MM.1S (cell line): ENCODE data around the gene ADCY3.

ENCODE experiments used
- DNase-seq: peaks from one replicate; pipeline ENCODE4 v3.0.0-alpha.2; 2015
- H2AFZ ChIP-seq: fragments of 300-600 bp; sonication (generic); 2 replicates; pipeline ENCODE4 v1.6.0; 2016; ENCODE audit warnings: antibody characterized with exemption, low read length
- H3F3A ChIP-seq: fragments of 300-600 bp; sonication (generic); 2 replicates; pipeline ENCODE4 v1.6.1; 2016; ENCODE audit warnings: mild to moderate bottlenecking, antibody characterized with exemption, low read length, moderate library complexity, mixed read lengths; ENCODE audit not compliant: insufficient read depth
- H3K27ac ChIP-seq: fragments of 300-600 bp; sonication (generic); 2 replicates; pipeline ENCODE4 v1.5.1; 2016; ENCODE audit warnings: mild to moderate bottlenecking, low read length
- H3K27me3 ChIP-seq: fragments of 300-600 bp; sonication (generic); replicated peaks from 2 replicates; pipeline ENCODE4 v1.6.0; 2016; ENCODE audit warnings: low read length; ENCODE audit not compliant: insufficient read depth
- H3K36me3 ChIP-seq: fragments of 300-600 bp; sonication (generic); replicated peaks from 2 replicates; pipeline ENCODE4 v1.6.1; 2016; ENCODE audit warnings: mild to moderate bottlenecking, low read length, mixed read lengths; ENCODE audit not compliant: insufficient read depth
- H3K4me1 ChIP-seq: fragments of 300-600 bp; sonication (generic); 2 replicates; pipeline ENCODE4 v1.6.1; 2016; ENCODE audit warnings: low read length, mixed read lengths
- H3K4me2 ChIP-seq: fragments of 300-600 bp; sonication (generic); 2 replicates; pipeline ENCODE4 v1.6.0; 2016; ENCODE audit warnings: low read depth, low read length
- H3K4me3 ChIP-seq: fragments of 300-600 bp; sonication (generic); 2 replicates; pipeline ENCODE4 v1.5.1; 2016; ENCODE audit warnings: low read length, mixed read lengths
- H3K79me2 ChIP-seq: fragments of 300-600 bp; sonication (generic); 2 replicates; pipeline ENCODE4 v1.6.1; 2016; ENCODE audit warnings: mixed run types, low read length, mixed read lengths
- H3K9ac ChIP-seq: fragments of 300-600 bp; sonication (generic); 2 replicates; pipeline ENCODE4 v1.6.1; 2016; ENCODE audit warnings: low read length, mixed read lengths
- H3K9me2 ChIP-seq: fragments of 300-600 bp; sonication (generic); replicated peaks from 2 replicates; pipeline ENCODE4 v1.6.1; 2016; ENCODE audit warnings: mild to moderate bottlenecking, low read length, mixed read lengths; ENCODE audit not compliant: insufficient read depth
- H3K9me3 ChIP-seq: fragments of 300-600 bp; sonication (generic); replicated peaks from 2 replicates; pipeline ENCODE4 v1.6.1; 2016; ENCODE audit warnings: mild to moderate bottlenecking, low read length, mixed read lengths; ENCODE audit not compliant: insufficient read depth
- H4K20me1 ChIP-seq: fragments of 300-600 bp; sonication (generic); 2 replicates; pipeline ENCODE4 v1.6.1; 2016; ENCODE audit warnings: mild to moderate bottlenecking, low read length, moderate library complexity, mixed read lengths; ENCODE audit not compliant: insufficient read depth
- EZH2 ChIP-seq: fragments of 300-600 bp; sonication (generic); optimal IDR thresholded peaks from 2 replicates; pipeline ENCODE3; 2017; ENCODE audit warnings: low read depth, mild to moderate bottlenecking, antibody characterized with exemption, low read length, mixed read lengths
- EZH2phosphoT487 ChIP-seq: fragments of 300-600 bp; sonication (generic); IDR thresholded peaks from 2 replicates; pipeline ENCODE4 v1.6.1; 2018; ENCODE audit warnings: antibody characterized with exemption, low read length
- TF ChIP-seq, protein P1 (sequence below): fragments of 300-600 bp; sonication (generic); IDR thresholded peaks from 2 replicates; pipeline ENCODE4 v1.5.1; 2016; ENCODE audit warnings: antibody characterized with exemption, low read length, mixed read lengths

The ADCY3 gene

DNA sequence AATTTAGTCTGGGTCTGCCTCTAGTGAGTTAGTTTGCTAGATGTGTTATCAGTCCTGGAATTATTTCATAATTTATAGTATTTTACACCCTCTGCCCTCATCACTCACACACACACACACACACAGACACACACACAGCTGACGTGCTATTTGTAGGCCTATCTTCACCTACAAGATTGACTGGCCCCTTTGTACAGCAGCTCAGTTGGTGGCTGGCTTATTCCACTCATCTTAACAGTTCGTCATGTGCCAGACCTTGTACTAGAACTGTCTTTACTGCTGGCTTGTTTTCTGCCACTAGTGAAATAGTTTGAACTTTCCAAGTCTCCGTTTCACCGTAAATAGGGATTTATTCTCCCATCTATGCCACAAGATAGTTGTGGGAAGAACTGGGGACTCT is 105.5 kb downstream of the ADCY3 start:
- no peak overlapping the region for H3K4me3 ChIP-seq
- H3K4me2 ChIP-seq = no peak overlapping the region
- H3K9ac ChIP-seq = no peak overlapping the region
- DNase-seq = no peak
- H3K4me1 ChIP-seq = peaks cover 15% of the 10 kb centered on the region
- no peaks in the 10 kb centered on the region for H4K20me1 ChIP-seq
- TF ChIP-seq EZH2phosphoT487 = no peak
- TF ChIP-seq, protein P1, sequence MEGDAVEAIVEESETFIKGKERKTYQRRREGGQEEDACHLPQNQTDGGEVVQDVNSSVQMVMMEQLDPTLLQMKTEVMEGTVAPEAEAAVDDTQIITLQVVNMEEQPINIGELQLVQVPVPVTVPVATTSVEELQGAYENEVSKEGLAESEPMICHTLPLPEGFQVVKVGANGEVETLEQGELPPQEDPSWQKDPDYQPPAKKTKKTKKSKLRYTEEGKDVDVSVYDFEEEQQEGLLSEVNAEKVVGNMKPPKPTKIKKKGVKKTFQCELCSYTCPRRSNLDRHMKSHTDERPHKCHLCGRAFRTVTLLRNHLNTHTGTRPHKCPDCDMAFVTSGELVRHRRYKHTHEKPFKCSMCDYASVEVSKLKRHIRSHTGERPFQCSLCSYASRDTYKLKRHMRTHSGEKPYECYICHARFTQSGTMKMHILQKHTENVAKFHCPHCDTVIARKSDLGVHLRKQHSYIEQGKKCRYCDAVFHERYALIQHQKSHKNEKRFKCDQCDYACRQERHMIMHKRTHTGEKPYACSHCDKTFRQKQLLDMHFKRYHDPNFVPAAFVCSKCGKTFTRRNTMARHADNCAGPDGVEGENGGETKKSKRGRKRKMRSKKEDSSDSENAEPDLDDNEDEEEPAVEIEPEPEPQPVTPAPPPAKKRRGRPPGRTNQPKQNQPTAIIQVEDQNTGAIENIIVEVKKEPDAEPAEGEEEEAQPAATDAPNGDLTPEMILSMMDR = no peak
- no peak for TF ChIP-seq EZH2
- peaks cover 16% of the 10 kb centered on the region; the same call in 1 of the 2 replicates for H3K36me3 ChIP-seq
- H3K27me3 ChIP-seq = no peaks in the 10 kb centered on the region
- peaks cover 67% of the 10 kb centered on the region for H3K79me2 ChIP-seq
- H2AFZ ChIP-seq = no peak overlapping the region
- peaks cover 18% of the 10 kb centered on the region for H3F3A ChIP-seq
- H3K27ac ChIP-seq = no peak overlapping the region
- H3K9me2 ChIP-seq = no peaks in the 10 kb centered on the region
- H3K9me3 ChIP-seq = no peaks in the 10 kb centered on the region

DNA sequence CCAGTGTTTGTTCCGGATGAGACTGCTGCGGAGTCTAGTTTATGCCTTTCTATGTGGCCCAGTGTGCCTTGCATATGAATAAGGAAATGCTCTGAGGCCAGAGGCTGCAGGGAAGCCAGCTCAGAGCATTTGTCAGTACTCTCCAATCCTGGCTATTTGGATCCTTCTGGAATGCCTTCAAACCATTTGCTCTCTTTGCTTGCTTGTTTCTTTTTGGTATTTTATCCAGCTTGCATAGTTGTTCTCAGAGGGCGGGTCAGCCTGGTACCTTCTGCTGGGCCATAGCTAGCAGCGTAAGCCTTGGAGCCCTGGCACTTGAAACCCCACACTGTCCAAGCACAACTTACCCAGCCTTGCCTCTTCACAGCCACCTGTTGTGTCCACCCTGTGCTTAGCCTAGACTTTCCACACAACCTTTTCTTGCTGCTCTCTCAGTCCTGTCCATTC is 106.3 kb downstream of the ADCY3 start:
- DNase-seq = no peak
- H3K36me3 ChIP-seq = peaks cover 16% of the 10 kb centered on the region; the same call in 1 of the 2 replicates
- H3K79me2 ChIP-seq = peaks cover 73% of the 10 kb centered on the region
- H3K9ac ChIP-seq = no peak overlapping the region
- peaks cover 12% of the 10 kb centered on the region for H3K4me1 ChIP-seq
- TF ChIP-seq, protein P1 = no peak
- no peak for TF ChIP-seq EZH2phosphoT487
- TF ChIP-seq EZH2 = no peak
- H3K4me3 ChIP-seq = no peak overlapping the region
- H3K9me2 ChIP-seq = no peaks in the 10 kb centered on the region
- H3K9me3 ChIP-seq = no peaks in the 10 kb centered on the region
- no peak overlapping the region for H2AFZ ChIP-seq
- H4K20me1 ChIP-seq = no peaks in the 10 kb centered on the region
- H3K27me3 ChIP-seq = no peaks in the 10 kb centered on the region
- H3K27ac ChIP-seq = no peak overlapping the region
- H3F3A ChIP-seq = peaks cover 15% of the 10 kb centered on the region
- no peak overlapping the region for H3K4me2 ChIP-seq

DNA sequence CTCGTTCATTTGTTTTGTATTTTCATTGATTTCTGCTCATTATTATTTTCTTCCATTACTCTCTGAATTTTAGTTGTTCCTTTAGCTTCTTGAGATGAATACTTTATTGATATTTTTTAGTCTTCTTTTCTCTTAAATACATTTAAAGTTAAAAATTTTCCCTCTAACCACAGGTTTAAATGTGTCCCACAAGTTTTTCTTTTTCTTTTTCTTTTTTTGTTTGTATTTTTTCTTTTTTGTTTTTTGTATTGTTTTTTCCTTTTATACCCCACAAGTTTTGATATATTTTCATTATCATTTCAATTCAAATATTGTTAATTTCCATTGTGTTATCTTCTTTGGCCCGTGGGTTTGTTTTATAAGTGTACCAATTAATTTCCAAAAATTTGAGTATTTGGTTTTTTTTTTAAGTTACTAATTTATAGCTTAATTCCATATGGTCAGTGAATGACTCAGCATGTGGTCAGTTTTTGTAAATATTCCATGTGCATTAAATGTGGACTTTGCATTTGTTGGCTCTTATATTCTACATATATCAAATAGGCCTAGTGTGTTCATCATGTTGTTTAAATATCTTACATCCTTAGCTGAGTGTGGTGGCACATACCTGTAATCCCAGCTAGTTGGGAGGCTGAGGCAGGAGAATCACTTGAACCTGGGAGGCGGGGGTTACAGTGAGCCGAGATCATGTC is 110.6 kb downstream of the ADCY3 start:
- no peak overlapping the region for H3K27ac ChIP-seq
- H2AFZ ChIP-seq = no peak overlapping the region
- H3F3A ChIP-seq = peaks cover 6% of the 10 kb centered on the region; the same call in 1 of the 2 replicates
- H3K9ac ChIP-seq = no peak overlapping the region
- no peak overlapping the region for H3K4me3 ChIP-seq
- H3K36me3 ChIP-seq = no peaks in the 10 kb centered on the region; the same call in 1 of the 2 replicates
- TF ChIP-seq, protein P1 = no peak
- TF ChIP-seq EZH2phosphoT487 (no peak), EZH2 (no peak)
- H3K79me2 ChIP-seq = peaks cover 83% of the 10 kb centered on the region
- DNase-seq = no peak
- H3K4me1 ChIP-seq = no peaks in the 10 kb centered on the region
- H4K20me1 ChIP-seq = no peaks in the 10 kb centered on the region
- H3K4me2 ChIP-seq = no peak overlapping the region
- H3K9me2 ChIP-seq = no peaks in the 10 kb centered on the region
- H3K27me3 ChIP-seq = no peaks in the 10 kb centered on the region
- no peaks in the 10 kb centered on the region for H3K9me3 ChIP-seq
